Ramos (cell line): Measurements from ENCODE around the gene CBLB.

Source experiments
- in situ Hi-C: fragments of 300-500 bp; cut with MboI; formaldehyde crosslinking; loops from one replicate; pipeline ENCODE4 v1.14.3; 2022; ENCODE audit warnings: low sequenced_read_pairs; ENCODE audit not compliant: unreplicated experiment

CBLB gene

DNA sequence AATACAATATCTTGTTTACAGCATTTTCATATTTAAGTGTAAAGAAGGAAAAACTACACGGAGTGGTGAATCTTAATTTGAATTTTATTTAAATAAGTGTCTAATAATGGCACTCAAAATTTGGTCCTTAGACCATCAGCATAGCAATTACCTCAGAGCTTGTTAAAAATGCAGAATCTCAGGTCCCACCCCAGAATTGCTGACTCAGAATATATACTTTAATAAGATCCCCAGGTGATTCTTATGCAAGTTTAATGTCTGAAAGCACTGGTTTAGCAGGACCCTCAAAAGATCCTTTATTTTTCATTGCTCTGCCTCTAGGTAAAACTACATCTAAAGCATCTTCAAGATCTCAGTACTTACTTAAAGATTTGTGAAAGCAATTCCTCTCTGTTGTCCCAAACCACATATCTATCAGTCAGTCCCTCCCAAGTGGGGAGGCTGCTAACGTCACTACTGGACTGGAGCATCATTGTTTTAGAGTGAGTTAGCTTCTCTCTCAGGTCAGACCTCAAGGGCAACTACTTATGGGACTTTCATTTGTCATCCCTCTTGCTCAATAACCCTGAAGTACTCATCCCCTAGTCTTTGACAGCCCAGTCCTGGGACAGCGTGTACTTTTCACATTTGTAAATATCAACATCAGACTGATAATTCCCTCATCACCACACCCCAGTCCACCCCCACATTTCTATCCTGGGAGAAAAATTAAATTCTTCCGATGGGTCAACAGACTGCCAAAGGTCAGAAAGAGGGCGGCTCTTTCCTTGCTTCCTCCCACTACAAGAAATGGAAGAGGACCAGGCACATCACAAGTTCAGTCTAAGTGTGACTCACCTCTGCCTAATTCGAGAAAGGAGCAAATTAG, 76.7 kb downstream of the CBLB start:
- in situ Hi-C loops, result no loop called here

GRCh38 chr3:105791131-105791530, 77.7 kb downstream of the CBLB start:
- in situ Hi-C loops, result no loop called here

DNA sequence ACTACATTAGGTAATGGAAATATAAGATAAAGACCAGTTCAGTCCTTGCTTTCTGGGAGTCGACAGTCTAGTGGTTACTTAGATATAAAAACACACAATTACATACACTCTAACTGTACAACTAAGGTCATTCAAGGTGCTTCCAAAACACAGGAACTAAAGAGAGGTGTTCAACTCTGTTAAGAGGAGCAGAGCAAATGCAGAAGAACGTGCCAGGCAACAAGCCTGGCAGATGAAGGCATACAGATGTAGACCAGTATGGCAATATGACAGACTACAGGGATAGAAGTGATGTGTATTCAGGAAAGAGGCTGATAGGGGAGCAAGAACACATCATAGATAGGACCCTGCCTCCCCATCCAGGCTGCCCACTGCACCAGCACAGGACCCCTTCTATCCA, 78.3 kb downstream of the CBLB start:
- in situ Hi-C loops, result no loop called here

DNA sequence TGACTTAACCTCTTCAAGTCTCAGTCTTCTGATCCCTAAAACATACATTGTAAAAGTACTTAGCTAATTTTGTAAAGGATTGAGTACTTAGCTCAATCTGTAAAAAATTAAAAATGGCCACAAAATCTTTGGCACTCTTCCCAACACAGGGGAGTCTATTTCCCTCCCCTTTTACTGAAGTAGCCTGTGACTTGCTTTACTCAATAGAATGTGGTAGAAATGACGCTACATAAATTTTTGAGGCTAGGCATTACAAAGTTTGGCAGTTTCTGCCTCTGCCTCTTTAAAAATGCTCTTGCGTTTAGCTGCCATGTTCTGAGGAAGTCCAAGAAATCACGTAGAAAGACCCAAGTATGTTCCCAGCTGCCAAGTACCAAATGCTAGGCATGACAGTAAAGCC, 80.2 kb downstream of the CBLB start:
- in situ Hi-C loops, result no loop called here

DNA sequence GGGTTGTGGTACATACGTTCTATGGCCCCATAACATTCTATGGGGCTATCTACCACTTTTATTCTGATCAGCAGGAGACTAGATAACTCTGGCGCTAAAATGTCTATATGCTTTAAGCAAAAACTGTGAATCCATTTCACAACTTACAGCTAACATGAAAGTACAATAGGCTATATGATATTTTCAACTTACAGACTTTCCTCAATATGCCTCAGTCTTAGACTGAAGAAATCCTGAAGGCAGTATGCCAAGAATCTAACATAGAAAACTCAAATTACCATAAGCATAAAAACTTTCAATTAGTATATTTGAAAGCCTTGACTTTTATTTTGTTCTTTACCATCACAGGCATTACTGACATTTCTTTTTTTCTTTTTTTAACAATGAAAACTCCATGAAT, 81.4 kb downstream of the CBLB start:
- in situ Hi-C loops, result no loop called here

GRCh38 chr3:105786990-105787389, 81.8 kb downstream of the CBLB start:
- in situ Hi-C loops, result no loop called here

GRCh38 chr3:105786241-105786640, 82.6 kb downstream of the CBLB start:
- in situ Hi-C loops, result no loop called here

GRCh38 chr3:105785803-105786202, 83.0 kb downstream of the CBLB start:
- in situ Hi-C loops, result no loop called here

DNA sequence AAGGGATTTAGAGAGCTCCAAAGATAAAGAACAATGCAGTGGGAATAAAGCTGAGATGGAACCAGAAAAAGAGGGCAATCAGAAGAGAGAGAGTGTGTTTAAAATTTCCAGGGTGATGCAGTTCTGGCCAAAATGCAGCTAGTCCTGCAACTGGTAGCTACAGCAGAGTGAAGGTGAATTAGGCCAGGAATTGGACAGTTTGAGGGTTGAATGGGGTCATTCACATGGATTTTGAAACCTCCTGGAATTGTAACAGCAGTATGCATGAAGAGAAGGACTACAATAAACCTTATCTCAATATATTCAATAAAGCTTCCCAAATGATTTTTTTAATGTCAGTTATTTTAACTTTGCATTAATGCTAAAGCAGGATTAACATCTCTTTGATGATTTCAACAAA, 85.2 kb downstream of the CBLB start:
- in situ Hi-C loops, result no loop called here

- in situ Hi-C loops, result no loop called here
These were observed 86.9 kb downstream of the CBLB start for GRCh38 chr3:105781871-105782270.

DNA sequence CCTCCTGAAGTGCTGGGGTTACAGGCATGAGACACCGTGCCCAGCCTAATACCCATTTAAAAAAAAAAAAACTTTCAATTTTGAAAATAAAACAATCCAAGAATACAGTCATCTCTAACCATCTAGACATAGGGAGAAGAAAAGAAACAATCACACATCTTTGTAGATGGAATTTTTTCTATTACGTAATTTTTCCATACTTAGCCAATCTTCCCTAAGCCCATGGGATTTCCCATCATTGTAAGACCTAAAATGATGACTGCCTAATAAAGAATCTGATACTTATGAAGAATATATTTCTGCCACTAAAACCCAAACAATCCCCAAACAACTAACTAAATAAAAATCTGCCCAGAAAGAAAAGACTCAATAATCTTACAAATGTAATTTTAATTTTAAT, 88.7 kb downstream of the CBLB start:
- in situ Hi-C loops, result no loop called here

- in situ Hi-C loops, result no loop called here
These were observed 93.4 kb downstream of the CBLB start for GRCh38 chr3:105775368-105775767.

DNA sequence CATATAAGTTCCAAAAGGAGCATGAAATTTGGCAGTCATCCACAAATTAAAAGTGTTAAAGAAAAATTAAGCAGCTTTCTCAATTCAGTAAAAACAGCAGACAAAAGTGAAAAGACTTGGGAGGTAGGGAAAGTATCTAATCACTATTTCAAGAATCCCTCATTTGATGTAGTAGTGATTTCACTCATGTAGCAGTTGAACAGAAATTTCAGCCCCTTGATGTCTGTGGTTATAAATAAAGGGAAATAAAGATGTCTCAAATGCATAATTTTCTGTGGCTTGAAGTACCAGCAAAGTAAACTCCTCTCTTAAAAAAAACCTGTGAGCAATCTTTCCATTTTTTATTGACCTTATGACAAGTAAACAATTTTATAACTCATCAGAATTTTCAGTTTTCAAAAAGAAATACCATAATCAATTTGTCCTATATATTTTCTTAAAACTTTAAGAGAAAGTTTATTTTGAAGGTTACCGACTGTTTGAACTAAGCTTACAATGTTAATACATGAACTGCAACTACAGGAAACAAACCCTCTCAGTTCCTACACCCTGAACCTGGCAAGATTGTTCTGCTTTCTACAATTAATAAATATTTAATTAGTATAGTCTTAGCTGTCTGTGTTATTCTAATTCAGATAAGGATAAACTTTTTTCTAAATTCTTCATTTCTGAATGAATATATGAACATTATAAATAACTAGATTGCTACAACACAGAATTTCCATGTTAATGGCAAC, 94.2 kb downstream of the CBLB start:
- in situ Hi-C loops, result no loop called here

DNA sequence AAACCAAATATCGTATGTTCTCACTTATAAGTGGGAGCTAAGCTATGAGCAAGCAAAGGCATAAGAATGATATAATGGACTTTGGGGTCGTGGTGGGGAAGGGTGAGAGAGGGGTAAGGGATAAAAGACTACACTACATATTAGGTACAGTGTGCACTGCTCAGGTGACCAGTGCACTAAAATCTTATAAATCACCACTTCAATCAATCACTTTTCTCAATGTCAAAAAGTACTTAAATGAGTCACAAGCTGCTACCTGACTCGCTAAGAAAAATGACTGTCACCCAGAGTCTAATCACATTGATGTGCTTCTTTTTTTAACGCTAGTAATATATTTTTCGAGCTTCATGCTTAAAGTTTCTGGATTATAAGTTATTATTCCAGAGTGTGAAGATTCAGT, 95.5 kb downstream of the CBLB start:
- in situ Hi-C loops, result no loop called here

- in situ Hi-C loops, result no loop called here
These were observed 96.2 kb downstream of the CBLB start for GRCh38 chr3:105772635-105773034.

DNA sequence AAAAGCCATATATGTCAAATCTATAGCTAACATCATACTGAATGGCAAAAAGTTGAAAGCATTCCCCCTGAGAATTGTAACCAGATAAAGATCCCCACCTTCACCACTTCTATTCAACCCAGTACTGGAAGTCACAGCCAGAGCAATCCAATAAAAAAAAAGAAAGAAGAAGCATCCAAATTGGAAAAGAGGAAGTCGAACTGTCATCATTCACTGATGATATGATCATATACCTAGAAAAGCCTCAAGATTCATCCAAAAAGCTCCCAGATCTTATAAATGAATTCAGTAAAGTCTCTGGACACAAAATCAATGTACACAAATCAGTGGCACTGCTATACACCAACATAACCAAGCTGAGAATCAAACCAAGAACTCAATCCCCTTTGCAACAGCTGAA, 97.4 kb downstream of the CBLB start:
- in situ Hi-C loops, result no loop called here

GRCh38 chr3:105770410-105770809, 98.4 kb downstream of the CBLB start:
- in situ Hi-C loops, result no loop called here

GRCh38 chr3:105767776-105768175, 101.0 kb downstream of the CBLB start:
- in situ Hi-C loops, result no loop called here

- in situ Hi-C loops, result no loop called here
These were observed 101.6 kb downstream of the CBLB start for GRCh38 chr3:105767216-105767615.

GRCh38 chr3:105765308-105765639, 103.5 kb downstream of the CBLB start:
- in situ Hi-C loops, result no loop called here

DNA sequence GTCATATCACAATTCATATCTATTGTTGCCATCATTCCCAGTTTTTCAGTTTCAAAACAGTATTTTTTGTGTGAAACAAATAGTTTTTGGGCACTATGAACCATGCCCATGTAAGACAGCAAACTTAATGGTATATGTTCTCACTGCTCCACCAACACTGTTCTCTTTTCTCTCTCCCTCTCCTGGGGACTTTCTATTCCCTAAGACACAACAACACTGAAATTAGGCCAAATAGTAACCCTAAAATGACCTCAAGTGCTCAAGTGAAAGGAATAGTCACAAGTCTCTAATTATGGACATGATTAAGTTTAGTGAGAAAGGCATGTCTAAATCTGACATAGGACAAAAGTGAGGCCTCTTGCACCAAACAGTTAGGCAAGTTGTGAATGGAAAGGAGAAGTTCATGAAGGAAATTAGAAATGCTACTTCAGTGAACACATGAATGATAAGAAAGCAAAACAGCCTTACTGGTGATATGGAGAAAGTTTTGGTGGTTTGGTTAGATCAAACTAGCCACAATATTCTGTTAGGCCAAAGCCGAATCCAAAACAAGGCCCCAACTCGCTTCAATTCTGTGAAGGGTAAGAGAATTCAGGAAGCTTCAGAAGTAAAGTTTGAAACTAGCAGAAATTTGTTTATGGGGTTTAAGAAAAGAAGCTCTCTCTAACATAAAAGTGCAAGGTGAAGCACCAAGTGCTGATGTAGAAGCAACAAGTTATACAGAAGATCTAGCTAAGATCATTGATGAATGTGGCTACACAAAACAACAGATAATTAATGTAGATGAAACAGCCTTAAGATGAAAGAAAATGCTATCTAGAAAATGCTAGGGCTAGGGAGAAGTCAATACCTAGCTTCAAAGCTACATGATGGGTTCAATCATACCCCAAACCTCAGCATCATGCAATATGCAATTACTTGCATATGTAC, 104.2 kb downstream of the CBLB start:
- in situ Hi-C loops, result no loop called here
